Cardiac muscle cell (in vitro differentiated cells and primary cell): Measurements from ENCODE around the gene TXNL4A. TPM values are rescaled to one million over a fixed set of nuclear protein-coding genes. Genes with fewer than 3 reads are reported as not detected.
"Not testable (repeated sequence)": the region's sequence is repeated elsewhere in the genome, so short reads cannot be mapped to it uniquely, and the experiment has no call there.

Experiments
- DNase-seq, 2 donors: peaks; one replicate each; pipeline versions ENCODE4 v3.0.0 to v3.0.0-alpha.2; 2010 to 2017; ENCODE audit warnings: low read depth in 1 of 2, low spot score in 1 of 2
- H3K27ac ChIP-seq: fragments of 200-600 bp; sonication (generic); 2 replicates; pipeline ENCODE4 v1.5.1; 2016
- H3K27me3 ChIP-seq: fragments of 200-600 bp; sonication (generic); 2 replicates; pipeline ENCODE4 v1.6.0; 2016; ENCODE audit warnings: control low read depth
- H3K36me3 ChIP-seq: fragments of 200-600 bp; sonication (generic); 2 replicates; pipeline ENCODE4 v1.5.1; 2016; ENCODE audit warnings: control low read depth
- H3K4me1 ChIP-seq: fragments of 200-600 bp; sonication (generic); 2 replicates; pipeline ENCODE4 v1.8.1; 2017; ENCODE audit warnings: low read depth, mild to moderate bottlenecking, mixed run types
- H3K4me3 ChIP-seq: fragments of 200-600 bp; sonication (generic); 2 replicates; pipeline ENCODE4 v1.5.1; 2016; ENCODE audit warnings: mild to moderate bottlenecking
- H3K9me3 ChIP-seq: fragments of 200-600 bp; sonication (generic); 2 replicates; pipeline ENCODE4 v1.5.1; 2017; ENCODE audit warnings: low read depth, mild to moderate bottlenecking, control low read depth
- CTCF ChIP-seq: IDR thresholded peaks from 2 replicates; pipeline ENCODE4 v1.5.1; 2012; ENCODE audit warnings: low read depth, mild to moderate bottlenecking, low read length
- polyA plus RNA-seq: library from polyadenylated mRNA; unstranded; fragments of >200 nt; fragmentation: Nextera tagmentation; extraction: Ambion mirVana; gene quantifications from 2 replicates; pipeline ENCODE4 v1.2.1, GENCODE V29; 2016
- total RNA-seq: library from RNA; depleted of rRNA; stranded (reverse); fragments of >200 nt; gene quantifications from 2 replicates; pipeline ENCODE4 v1.2.3, GENCODE V29; 2016

The TXNL4A gene
- total and polyA plus RNA-seq, 2 experiments from 2014 or later = 32.2 to 318 TPM

- Histone ChIP-seq H3K9me3 (no peaks in the 10 kb centered on the region), H3K36me3 (no peaks in the 10 kb centered on the region), H3K4me1 (no peaks in the 10 kb centered on the region), H3K4me3 (no peak overlapping the region), H3K27ac (no peak overlapping the region), H3K27me3 (peaks cover 10% of the 10 kb centered on the region)
- TF ChIP-seq CTCF = no peak
- DNase-seq = no peak
Measured at GRCh38 chr18:79962835-79963657, 25.3 kb downstream of the TXNL4A start.

GRCh38 chr18:79962311-79962710 is 26.1 kb downstream of the TXNL4A start:
- H3K4me3 ChIP-seq = no peak overlapping the region
- H3K4me1 ChIP-seq = no peaks in the 10 kb centered on the region
- DNase-seq = peak in 1 of 2 donors; percentile 27
- H3K36me3 ChIP-seq = no peaks in the 10 kb centered on the region
- no peak for TF ChIP-seq CTCF
- no peak overlapping the region for H3K27ac ChIP-seq
- no peaks in the 10 kb centered on the region for H3K9me3 ChIP-seq
- peaks cover 10% of the 10 kb centered on the region for H3K27me3 ChIP-seq

DNA sequence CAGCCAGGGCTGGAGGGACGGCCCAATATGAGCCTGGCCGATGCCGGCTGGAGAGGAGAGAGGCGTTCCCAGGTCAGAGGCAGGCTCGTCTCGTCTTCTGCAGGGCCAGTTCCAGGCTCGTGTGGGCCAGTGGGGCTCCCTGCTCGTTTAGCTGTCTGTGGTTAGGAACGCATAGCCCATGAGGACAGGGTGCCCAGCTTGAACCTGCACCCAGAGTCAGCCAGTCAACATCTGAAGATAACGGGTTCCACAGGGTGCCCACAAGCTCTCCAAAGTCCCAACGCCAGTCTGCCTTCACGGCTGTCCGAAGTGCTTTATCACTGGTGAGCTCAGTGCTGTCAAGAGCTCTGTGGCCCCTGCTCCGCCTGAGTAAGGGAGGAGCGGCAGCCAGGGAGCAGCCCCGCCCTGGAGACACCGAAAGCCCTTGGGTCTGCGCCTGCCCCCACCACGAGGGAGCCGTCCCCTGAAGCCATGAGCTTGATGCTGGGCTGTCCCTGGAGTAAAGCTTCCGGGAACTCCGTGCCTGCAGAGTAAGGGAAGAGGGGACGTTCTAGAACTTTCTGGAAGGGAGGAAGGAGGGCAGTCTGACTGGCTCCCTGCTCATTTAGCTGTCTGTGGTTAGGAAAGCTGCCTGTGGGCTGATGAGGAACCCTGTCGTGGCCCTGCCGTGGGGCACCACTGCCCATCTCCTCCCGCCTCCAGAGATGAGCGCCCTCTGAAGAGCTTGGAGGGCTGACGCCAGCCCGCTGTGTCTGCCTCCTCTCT is 26.7 kb downstream of the TXNL4A start:
- Histone ChIP-seq H3K27me3 (peaks cover 10% of the 10 kb centered on the region), H3K4me3 (no peak overlapping the region), H3K36me3 (no peaks in the 10 kb centered on the region), H3K4me1 (no peaks in the 10 kb centered on the region), H3K27ac (no peak overlapping the region), H3K9me3 (no peaks in the 10 kb centered on the region)
- no peak for DNase-seq
- no peak for TF ChIP-seq CTCF

- H3K27me3 ChIP-seq = peaks cover 10% of the 10 kb centered on the region
- H3K9me3 ChIP-seq = no peaks in the 10 kb centered on the region
- H3K4me1 ChIP-seq = no peaks in the 10 kb centered on the region
- no peak for TF ChIP-seq CTCF
- no peak for DNase-seq
- H3K36me3 ChIP-seq = no peaks in the 10 kb centered on the region
- no peak overlapping the region for H3K4me3 ChIP-seq
- H3K27ac ChIP-seq = no peak overlapping the region
Measured at GRCh38 chr18:79960921-79961526, 27.3 kb downstream of the TXNL4A start.

- not testable (repeated sequence) for H3K9me3 ChIP-seq, H3K27ac ChIP-seq, H3K4me1 ChIP-seq, H3K36me3 ChIP-seq, H3K4me3 ChIP-seq
- peak in 1 of 2 donors; percentile 39 for DNase-seq
- H3K27me3 ChIP-seq = peaks cover 10% of the 10 kb centered on the region
Measured at GRCh38 chr18:79960161-79960801, 28.1 kb downstream of the TXNL4A start.
